Mesendoderm (in vitro differentiated cells): Measurements from ENCODE around the gene SMYD3.

ENCODE experiments used
- DNase-seq: peaks from one replicate; pipeline ENCODE4 v3.0.0; 2013
- H2AK5ac ChIP-seq: 2 replicates; pipeline ENCODE4 v1.6.1; 2013; ENCODE audit warnings: low read length, inconsistent platforms
- H2BK120ac ChIP-seq: 2 replicates; pipeline ENCODE4 v1.6.1; 2013; ENCODE audit warnings: low read depth, mild to moderate bottlenecking, low read length, moderate library complexity, mixed read lengths
- H2BK15ac ChIP-seq: replicated peaks from 2 replicates; pipeline ENCODE4 v1.6.1; 2013; ENCODE audit warnings: low read depth, mild to moderate bottlenecking, moderate library complexity
- H2BK5ac ChIP-seq: 2 replicates; pipeline ENCODE4 v1.6.1; 2013; ENCODE audit warnings: low read length, inconsistent platforms
- H3K18ac ChIP-seq: 2 replicates; pipeline ENCODE4 v1.6.1; 2013; ENCODE audit warnings: mild to moderate bottlenecking, low read length, mixed read lengths
- H3K23ac ChIP-seq: one replicate; pipeline ENCODE4 v1.6.1; 2013; ENCODE audit warnings: low read length
- H3K27ac ChIP-seq: 2 replicates; pipeline ENCODE4 v1.5.1; 2013; ENCODE audit warnings: low read depth, mild to moderate bottlenecking, inconsistent platforms, low read length, moderate library complexity
- H3K27me3 ChIP-seq: 2 replicates; pipeline ENCODE4 v1.6.1; 2013; ENCODE audit warnings: low read length, control low read depth, mild to moderate bottlenecking, inconsistent platforms; ENCODE audit not compliant: insufficient read depth, poor library complexity
- H3K36me3 ChIP-seq: 2 replicates; pipeline ENCODE4 v1.6.1; 2013; ENCODE audit warnings: low read length, inconsistent platforms; ENCODE audit not compliant: control insufficient read depth, insufficient read depth
- H3K4ac ChIP-seq: one replicate; pipeline ENCODE4 v1.6.1; 2013; ENCODE audit warnings: low read depth, mild to moderate bottlenecking, low read length, moderate library complexity
- H3K4me1 ChIP-seq: 2 replicates; pipeline ENCODE4 v1.6.1; 2013; ENCODE audit warnings: low read depth, low read length, inconsistent platforms; ENCODE audit not compliant: control insufficient read depth
- H3K4me2 ChIP-seq: 2 replicates; pipeline ENCODE4 v1.6.1; 2013; ENCODE audit warnings: low read length
- H3K4me3 ChIP-seq: 2 replicates; pipeline ENCODE4 v1.5.1; 2013; ENCODE audit warnings: mild to moderate bottlenecking, low read length
- H3K56ac ChIP-seq: one replicate; pipeline ENCODE4 v1.6.1; 2013; ENCODE audit warnings: low read length
- H3K79me1 ChIP-seq: 2 replicates; pipeline ENCODE4 v1.6.1; 2013; ENCODE audit warnings: low read length, inconsistent platforms
- H3K79me2 ChIP-seq: 2 replicates; pipeline ENCODE4 v1.6.1; 2013; ENCODE audit warnings: mild to moderate bottlenecking, low read length; ENCODE audit not compliant: control insufficient read depth, insufficient read depth
- H3K9ac ChIP-seq: 2 replicates; pipeline ENCODE4 v1.6.1; 2013; ENCODE audit warnings: low read length, inconsistent platforms
- H4K5ac ChIP-seq: one replicate; pipeline ENCODE4 v1.6.1; 2013; ENCODE audit warnings: low read length
- H4K8ac ChIP-seq: one replicate; pipeline ENCODE4 v1.6.1; 2013; ENCODE audit warnings: low read depth, mild to moderate bottlenecking, control low read depth, low read length, moderate library complexity
- WGBS: extraction: QIAGEN DNeasy Blood & Tissue Kit; methylation state at CpG from one replicate; pipeline ENCODE4 v1.1.7; 2013; ENCODE audit warnings: low lambda C conversion rate, missing lambda C conversion rate; ENCODE audit not compliant: insufficient coverage; ENCODE audit errors: extremely low coverage; 5-methylcytosine and 5-hydroxymethylcytosine counted together

SMYD3 gene

DNA sequence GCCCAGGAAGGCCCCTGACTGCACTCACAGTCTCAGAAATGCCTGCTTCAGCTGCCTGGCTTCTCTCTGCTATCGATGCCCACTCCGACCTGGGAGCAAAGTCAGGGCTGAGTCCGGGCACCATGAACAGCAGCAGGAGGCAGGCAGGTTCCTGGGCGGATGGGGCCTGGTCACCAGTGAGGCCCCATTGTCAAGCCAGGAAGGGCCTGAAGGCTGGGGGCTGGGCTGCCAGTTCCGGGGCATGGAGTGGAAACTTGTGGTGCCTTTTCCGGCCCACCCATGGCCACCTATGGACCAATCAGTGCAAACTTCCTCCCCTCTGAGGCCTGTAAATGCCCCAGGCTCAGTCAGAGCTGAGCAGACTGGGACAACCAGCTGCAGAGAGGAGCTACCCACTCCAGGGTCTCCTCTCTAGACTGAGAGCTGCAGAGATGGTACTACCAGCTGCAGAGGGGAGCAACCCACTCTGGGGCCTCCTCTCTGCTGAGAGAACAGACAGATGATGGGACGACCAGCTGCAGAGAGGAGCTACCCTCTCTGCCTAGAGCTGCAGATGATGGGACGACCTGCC lies 286.5 kb downstream of the SMYD3 start:
- no peaks in the 10 kb centered on the region for H3K27me3 ChIP-seq
- no peak for DNase-seq
- H3K4me2 ChIP-seq = no peak overlapping the region
- H4K8ac ChIP-seq = no peak overlapping the region
- no peak overlapping the region for H2BK120ac ChIP-seq
- H4K5ac ChIP-seq = no peak overlapping the region
- H3K79me2 ChIP-seq = no peaks in the 10 kb centered on the region
- no peak overlapping the region for H3K9ac ChIP-seq
- H3K4me1 ChIP-seq = no peaks in the 10 kb centered on the region
- H3K79me1 ChIP-seq = no peaks in the 10 kb centered on the region
- H3K36me3 ChIP-seq = no peaks in the 10 kb centered on the region
- H3K4ac ChIP-seq = no peak overlapping the region
- H3K23ac ChIP-seq = no peak overlapping the region
- H2BK15ac ChIP-seq = no peak overlapping the region
- WGBS = no CpG with 5 or more reads among the region's 8 CpGs
- H2BK5ac ChIP-seq = no peak overlapping the region
- no peak overlapping the region for H2AK5ac ChIP-seq
- no peak overlapping the region for H3K56ac ChIP-seq
- no peak overlapping the region for H3K27ac ChIP-seq
- H3K4me3 ChIP-seq = no peak overlapping the region
- no peak overlapping the region for H3K18ac ChIP-seq

DNA sequence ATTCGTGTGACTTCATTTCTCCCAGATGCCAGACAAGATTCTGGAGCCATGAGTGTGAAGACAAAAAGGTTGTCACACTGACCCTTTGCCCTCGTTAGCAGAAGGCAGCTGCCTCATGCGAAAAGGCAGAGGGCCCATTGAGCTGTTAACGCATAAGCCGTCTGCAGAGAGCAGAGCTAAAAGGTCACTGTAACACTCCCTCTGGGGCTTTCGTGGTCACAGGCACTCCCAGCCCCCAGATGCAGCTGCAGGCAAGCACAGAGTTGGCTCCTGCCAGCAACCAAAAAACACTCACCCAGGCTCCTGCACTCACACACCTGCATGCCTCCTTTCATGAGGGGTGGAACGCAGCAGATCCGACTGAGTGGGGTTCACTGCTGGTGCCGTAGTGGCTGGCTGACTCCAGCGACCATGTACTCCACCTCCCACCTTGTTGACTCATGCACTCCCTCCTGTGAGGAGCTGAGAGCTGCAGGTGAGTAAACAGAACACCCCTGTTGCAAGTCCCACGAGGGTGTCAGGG lies 287.5 kb downstream of the SMYD3 start:
- Histone ChIP-seq H4K8ac (no peak overlapping the region), H3K27ac (no peak overlapping the region), H3K4me2 (no peak overlapping the region), H3K36me3 (no peaks in the 10 kb centered on the region), H3K27me3 (no peaks in the 10 kb centered on the region), H3K4ac (no peak overlapping the region), H3K4me3 (no peak overlapping the region), H3K23ac (no peak overlapping the region), H3K79me1 (no peaks in the 10 kb centered on the region), H3K56ac (no peak overlapping the region), H2BK5ac (no peak overlapping the region), H2BK120ac (no peak overlapping the region), H2AK5ac (no peak overlapping the region), H3K9ac (no peak overlapping the region), H3K79me2 (no peaks in the 10 kb centered on the region), H2BK15ac (no peak overlapping the region), H4K5ac (no peak overlapping the region), H3K4me1 (no peaks in the 10 kb centered on the region), H3K18ac (no peak overlapping the region)
- no CpG with 5 or more reads among the region's 11 CpGs for WGBS
- peak; percentile 41 for DNase-seq

DNA sequence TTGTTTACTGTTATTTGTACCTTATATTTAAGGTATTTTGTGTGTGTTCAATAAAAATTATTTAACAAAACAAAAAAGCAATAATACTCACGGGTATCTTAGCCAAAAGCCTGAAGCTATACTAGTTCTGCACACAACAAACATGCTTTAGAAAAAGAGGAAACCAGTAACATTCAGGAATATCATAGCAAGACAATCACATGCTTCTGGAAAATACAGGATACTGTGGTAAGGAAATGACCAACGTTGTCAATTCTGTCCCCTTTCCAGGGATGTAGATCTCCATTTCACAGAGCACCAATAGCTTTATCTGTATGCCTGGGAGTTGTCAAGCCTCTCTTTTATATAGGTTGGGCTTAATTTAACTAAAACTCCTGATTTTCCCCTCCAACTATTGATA lies 288.4 kb downstream of the SMYD3 start:
- Histone ChIP-seq H3K27me3 (no peaks in the 10 kb centered on the region), H3K4me2 (no peak overlapping the region), H4K5ac (no peak overlapping the region), H3K4me1 (no peaks in the 10 kb centered on the region), H3K9ac (no peak overlapping the region), H3K79me2 (no peaks in the 10 kb centered on the region), H3K56ac (no peak overlapping the region), H3K27ac (no peak overlapping the region), H3K4me3 (no peak overlapping the region), H3K36me3 (no peaks in the 10 kb centered on the region), H2BK120ac (no peak overlapping the region), H3K23ac (no peak overlapping the region), H4K8ac (no peak overlapping the region), H2BK5ac (no peak overlapping the region), H3K18ac (no peak overlapping the region), H2AK5ac (no peak overlapping the region), H3K79me1 (no peaks in the 10 kb centered on the region), H2BK15ac (no peak overlapping the region), H3K4ac (no peak overlapping the region)
- DNase-seq = no peak
- WGBS = no CpG with 5 or more reads among the region's 2 CpGs

DNA sequence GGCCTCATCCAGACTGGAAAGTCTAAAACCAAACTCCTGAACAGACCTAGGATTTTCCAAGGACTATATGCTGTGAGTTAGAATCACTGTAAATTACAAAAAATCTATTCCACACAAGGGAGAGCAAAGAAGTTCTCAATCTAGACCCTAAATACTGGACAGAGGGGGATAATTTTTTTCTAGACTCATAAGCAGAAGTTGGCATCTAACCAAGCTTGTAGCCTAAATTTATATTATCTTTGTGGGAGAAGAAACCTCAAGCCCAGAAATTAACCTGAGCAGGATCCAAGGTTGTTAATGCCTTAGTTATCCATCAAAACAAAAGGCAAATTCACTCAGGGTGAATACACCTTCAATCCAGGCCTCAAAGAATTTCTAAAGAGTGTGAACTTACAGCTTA lies 290.2 kb downstream of the SMYD3 start:
- no peak overlapping the region for H3K4me2 ChIP-seq
- H4K5ac ChIP-seq = no peak overlapping the region
- no peak overlapping the region for H3K23ac ChIP-seq
- DNase-seq = no peak
- no peak overlapping the region for H2BK15ac ChIP-seq
- no peak overlapping the region for H2AK5ac ChIP-seq
- H2BK5ac ChIP-seq = no peak overlapping the region
- no peaks in the 10 kb centered on the region for H3K79me1 ChIP-seq
- H2BK120ac ChIP-seq = no peak overlapping the region
- H3K4me3 ChIP-seq = no peak overlapping the region
- no peaks in the 10 kb centered on the region for H3K27me3 ChIP-seq
- H3K4ac ChIP-seq = no peak overlapping the region
- H3K56ac ChIP-seq = no peak overlapping the region
- H3K36me3 ChIP-seq = no peaks in the 10 kb centered on the region
- H3K4me1 ChIP-seq = no peaks in the 10 kb centered on the region
- H4K8ac ChIP-seq = no peak overlapping the region
- no peak overlapping the region for H3K27ac ChIP-seq
- no peak overlapping the region for H3K9ac ChIP-seq
- H3K18ac ChIP-seq = no peak overlapping the region
- H3K79me2 ChIP-seq = no peaks in the 10 kb centered on the region

DNA sequence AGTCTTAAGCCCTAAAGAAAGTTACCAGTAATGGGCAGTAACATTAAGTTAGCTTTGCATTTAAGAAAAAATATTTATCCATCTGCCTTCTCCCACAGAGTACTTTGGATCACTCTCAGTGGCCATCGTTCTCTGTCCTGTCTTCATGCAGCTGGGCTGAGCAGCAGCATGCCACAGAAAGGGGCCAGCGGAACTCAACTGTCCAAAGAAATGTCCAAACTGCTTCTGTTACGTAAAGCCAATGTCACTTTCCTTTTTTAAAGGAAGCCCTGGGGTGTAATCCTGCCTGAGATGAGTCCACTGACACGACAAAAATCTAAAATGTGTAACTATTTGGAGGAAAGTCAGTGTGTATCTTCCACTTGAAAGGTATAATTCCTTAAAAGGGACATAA lies 291.6 kb downstream of the SMYD3 start:
- DNase-seq = no peak
- Histone ChIP-seq H3K4me3 (no peak overlapping the region), H3K56ac (no peak overlapping the region), H3K4ac (no peak overlapping the region), H2AK5ac (no peak overlapping the region), H2BK5ac (no peak overlapping the region), H2BK120ac (no peak overlapping the region), H3K36me3 (no peaks in the 10 kb centered on the region), H3K79me2 (no peaks in the 10 kb centered on the region), H3K4me1 (no peaks in the 10 kb centered on the region), H3K23ac (no peak overlapping the region), H3K79me1 (no peaks in the 10 kb centered on the region), H3K4me2 (no peak overlapping the region), H4K8ac (no peak overlapping the region), H2BK15ac (no peak overlapping the region), H4K5ac (no peak overlapping the region), H3K27ac (no peak overlapping the region), H3K9ac (no peak overlapping the region), H3K18ac (no peak overlapping the region), H3K27me3 (no peaks in the 10 kb centered on the region)
- no CpG with 5 or more reads among the region's 4 CpGs for WGBS
